HG02884 (cell line): ENCODE measurements around the gene SLC22A12.

ENCODE experiments used
- ATAC-seq: cut with Tn5 transposase; IDR thresholded peaks from one replicate; pipeline ENCODE4 v1.9.1; 2021; ENCODE audit warnings: mild to moderate bottlenecking, moderate library complexity; ENCODE audit not compliant: unreplicated experiment

The SLC22A12 gene

DNA sequence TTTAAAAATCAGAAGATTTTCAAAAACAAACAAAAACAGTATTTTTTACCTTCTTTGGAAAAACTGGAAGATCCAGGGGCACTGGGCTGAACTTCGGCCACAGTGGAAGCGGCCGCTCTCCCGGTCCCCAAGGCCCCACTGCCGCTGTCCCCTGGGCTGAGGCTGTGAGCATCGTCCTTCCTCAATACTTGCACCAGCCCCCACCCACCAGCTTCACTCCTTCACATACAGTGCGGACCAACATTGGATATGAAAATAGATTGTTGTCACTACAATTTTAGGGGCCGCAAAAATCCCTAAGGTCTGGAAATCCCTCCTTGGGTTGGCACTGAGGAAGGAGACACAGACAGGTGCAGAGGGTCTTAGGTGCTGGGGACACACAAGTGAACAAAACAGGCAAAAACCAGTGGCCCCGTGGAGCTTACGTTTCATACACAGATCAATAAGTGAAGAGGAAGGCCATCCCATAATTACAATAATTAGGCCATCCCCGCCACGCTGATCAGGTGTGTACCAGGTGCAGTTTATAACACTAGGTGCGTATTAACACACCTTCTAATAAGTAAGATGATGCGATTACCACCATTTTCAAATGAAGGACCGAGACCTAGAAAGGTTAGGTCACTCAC, 28.2 kb upstream of the SLC22A12 start:
- no peak for ATAC-seq

GRCh38 chr11:64563966-64564365, 27.1 kb upstream of the SLC22A12 start:
- ATAC-seq: no peak

DNA sequence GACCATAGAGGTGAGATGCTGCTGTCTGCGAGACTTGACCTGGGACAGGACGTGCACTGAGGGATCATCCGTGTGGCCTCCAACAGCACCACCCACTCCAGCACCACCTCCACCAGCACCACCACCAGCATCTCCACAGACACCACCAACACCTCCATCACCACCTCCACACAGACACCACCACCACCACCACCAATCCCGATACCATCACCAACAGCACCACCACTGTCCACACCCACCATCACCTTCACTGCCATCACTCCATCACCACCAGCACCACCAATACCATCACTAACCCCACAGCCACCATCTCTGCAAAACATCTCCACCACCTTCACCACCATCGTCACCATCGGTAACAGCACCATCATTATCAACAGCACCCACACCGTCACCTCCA, 26.6 kb upstream of the SLC22A12 start:
- ATAC-seq: no peak

DNA sequence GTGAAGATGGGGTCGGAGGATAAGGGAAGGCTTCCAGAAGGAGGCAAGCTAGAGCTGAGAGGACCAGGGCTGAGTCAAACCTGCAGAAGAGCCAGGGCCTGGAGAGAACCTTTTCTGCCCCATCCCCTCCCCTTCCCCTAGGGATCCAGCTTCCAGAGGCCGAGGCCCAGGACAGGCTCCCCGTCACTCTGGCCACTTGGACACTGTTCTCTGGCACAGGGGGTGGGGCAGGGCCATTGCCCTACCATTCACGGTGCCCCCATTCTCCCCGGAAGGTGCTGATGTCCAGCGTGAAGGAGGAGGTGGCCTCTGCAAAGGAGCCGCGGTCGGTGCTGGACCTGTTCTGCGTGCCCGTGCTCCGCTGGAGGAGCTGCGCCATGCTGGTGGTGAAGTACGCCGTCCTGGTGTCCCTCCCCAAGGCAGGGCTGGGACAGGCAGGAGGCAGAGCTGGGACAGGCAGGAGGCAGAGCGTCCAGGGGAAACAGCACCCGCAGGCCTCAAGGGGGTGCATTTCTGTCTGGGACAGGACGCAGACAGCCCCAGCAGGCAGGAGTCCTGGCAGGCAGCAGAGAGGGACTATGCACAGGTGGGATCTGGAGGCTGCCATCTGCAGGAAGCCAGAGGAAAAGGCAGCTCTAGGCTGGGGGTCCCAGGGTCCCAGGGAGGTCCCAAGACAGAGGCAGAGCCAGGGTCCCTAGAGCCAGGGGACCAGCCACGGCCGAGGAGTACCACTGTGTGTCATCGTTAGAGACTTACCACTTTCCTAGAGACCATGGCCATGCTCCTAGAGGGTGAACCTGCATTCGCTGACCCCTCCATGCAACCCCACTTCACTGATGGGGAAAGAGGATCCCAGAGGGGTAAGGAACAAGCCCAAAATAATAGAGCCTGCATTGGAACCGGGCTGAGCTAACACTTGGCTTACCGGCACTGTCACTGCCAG, 25.8 kb upstream of the SLC22A12 start:
- ATAC-seq: no peak

DNA sequence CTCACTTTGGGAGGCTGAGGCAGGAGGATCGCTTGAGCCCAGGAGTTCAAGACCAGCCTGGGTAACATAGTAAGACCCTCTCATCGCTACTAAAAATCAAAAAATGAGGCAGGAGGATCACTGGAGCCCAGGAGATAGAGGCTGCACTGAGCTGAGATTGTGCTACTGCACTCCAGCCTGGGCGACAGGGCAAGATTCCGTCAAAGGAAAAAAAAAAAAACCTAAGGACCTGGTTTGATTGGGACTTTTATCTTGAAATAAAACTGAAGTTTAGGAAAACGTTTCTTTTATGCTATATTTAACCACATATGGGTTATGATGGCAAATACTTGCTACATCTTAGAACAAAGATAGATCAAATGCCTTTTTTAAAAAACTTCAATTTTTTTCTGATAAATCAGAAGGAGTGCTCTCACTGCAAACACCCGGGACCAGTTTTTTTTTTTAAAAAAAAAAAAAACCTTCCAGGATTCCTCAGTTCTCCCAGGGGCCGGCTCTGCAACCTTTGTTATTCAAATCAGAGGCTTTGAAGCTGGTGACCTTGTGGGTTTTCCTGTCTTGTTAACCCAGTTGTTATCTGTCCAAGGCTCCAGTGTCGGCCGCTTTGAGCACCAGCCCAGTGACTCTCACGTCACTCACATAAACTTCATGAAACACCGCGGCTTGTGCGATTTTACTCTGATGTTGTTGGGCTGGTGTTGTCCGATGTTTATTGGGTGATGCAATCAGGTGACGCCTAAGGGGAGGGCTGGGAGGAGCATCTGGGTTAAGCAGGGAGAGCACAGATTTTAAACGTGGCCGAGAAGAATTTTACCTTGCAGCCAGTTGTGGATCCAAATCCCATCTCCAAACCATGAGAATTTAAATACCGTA, 24.7 kb upstream of the SLC22A12 start:
- ATAC-seq: no peak

- no peak for ATAC-seq
Measured at GRCh38 chr11:64566915-64567891, 23.8 kb upstream of the SLC22A12 start.

GRCh38 chr11:64568041-64568571, 22.9 kb upstream of the SLC22A12 start:
- ATAC-seq: no peak

GRCh38 chr11:64568584-64569140, 22.4 kb upstream of the SLC22A12 start:
- no peak for ATAC-seq

- ATAC-seq: no peak
Measured at GRCh38 chr11:64569300-64569970, 21.6 kb upstream of the SLC22A12 start.

GRCh38 chr11:64570341-64570740, 20.7 kb upstream of the SLC22A12 start:
- ATAC-seq: no peak

GRCh38 chr11:64571050-64571409, 20.0 kb upstream of the SLC22A12 start:
- no peak for ATAC-seq

DNA sequence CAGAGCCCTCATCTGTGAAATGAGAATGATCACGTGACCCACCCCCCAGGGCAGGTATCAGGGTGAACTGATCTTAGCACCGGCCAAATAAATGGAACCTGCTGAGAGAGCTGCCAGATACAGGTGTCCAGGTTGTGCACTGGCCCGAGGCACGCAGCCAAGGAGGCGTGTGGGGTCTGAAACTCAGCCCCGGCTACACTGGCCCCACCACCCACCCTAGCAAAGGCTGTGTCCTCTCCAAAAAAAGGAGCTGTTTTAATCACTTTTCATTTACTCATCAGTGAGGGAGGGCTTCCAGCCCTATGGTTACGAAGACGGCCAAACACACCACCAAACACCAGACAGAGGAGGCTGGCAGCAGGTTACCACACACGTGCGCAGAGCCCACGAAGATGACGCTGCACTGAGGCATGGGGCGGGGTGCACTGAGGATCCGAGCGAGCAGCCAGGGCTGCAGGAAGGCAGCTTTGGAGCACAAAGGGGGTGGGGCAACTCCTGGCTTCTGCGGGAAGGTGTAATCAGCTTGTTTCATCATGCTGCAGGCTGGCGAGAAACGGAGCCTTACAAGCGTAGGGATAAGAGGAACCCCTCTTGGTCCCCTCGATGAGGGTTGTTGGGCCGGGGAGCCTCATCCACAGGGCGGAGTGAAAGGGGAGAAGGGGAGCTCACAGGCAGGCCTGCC, 19.5 kb upstream of the SLC22A12 start:
- no peak for ATAC-seq

- ATAC-seq: no peak
Measured at GRCh38 chr11:64572143-64572542, 18.9 kb upstream of the SLC22A12 start.

GRCh38 chr11:64577202-64577601, 13.8 kb upstream of the SLC22A12 start:
- ATAC-seq: no peak

- ATAC-seq: no peak
Measured at GRCh38 chr11:64580412-64580811, 10.6 kb upstream of the SLC22A12 start.

GRCh38 chr11:64581057-64581523, 9.9 kb upstream of the SLC22A12 start:
- ATAC-seq: no peak

DNA sequence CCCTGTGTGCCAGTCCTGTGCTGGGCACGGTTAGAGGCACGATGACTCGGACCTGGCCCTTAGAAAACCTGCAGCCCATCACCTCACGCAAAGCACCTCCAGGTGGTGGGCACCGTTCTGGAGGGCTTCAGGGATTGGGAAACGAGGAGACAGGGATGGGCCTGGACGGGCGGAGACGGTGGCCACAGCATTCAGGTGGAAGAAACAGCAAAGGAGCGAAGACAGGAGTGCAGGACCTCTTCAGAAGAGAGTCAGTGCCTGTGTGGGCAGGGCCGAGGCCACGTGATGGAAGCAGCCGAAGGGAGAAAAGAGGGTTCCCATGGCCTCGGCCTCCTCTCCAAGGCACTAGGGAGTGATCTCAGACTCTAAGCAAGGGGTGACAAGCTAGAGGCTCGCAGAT, 8.1 kb upstream of the SLC22A12 start:
- no peak for ATAC-seq
